ENCODE measurements around the gene PDE4A.
"Not testable (repeated sequence)": the region's sequence is repeated elsewhere in the genome, so short reads cannot be mapped to it uniquely, and the experiment has no call there.

Gene PDE4A

DNA sequence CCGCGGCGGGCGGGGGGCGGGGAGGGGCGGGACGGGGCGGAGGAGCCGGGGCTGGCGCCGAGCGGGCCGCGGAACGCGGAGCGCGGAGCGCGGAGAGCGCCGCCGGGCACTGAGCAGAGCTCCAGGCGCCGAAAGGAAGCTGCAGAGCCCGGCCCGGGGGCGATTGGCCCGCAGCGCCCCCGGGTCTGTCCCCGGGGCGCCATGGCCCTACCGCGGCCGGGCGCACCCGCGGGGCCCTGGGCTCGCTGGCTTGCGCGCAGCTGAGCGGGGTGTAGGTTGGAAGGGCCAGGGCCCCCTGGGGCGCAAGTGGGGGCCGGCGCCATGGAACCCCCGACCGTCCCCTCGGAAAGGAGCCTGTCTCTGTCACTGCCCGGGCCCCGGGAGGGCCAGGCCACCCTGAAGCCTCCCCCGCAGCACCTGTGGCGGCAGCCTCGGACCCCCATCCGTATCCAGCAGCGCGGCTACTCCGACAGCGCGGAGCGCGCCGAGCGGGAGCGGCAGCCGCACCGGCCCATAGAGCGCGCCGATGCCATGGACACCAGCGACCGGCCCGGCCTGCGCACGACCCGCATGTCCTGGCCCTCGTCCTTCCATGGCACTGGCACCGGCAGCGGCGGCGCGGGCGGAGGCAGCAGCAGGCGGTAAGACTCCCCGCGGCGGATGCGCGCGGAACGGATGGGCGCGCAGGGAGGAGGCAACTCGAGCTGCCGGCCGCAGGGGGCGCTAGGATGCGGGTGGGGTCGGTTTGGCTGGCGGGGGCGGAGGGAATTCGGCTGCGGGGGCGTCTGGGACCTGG, at the start of gene PDE4A:
Gene PDE4A, plus strand, starts transcription at position 95 of the 796 bp plus-strand sequence. Its CDS starts 227 bp downstream, at position 322.
- peak; percentile 59 to 72 for DNase-seq

DNA sequence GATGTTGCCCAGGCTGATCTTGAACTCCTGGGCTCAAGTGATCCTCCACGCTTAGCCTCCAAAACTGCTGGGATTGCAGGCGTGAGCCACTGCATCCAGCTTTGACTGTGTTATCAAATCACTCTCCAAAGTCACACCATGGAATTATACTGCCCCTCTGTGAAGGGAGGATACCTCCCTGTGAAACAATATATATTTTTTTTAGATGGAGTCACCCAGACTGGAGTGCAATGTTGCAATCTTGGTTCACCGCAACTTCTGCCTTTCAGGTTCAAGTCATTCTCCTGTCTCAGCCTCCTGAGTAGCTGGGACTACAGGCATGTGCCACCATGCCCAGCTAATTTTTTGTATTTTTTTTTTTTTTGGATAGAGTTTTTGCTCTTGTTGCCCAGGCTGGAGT, 47.6 kb upstream of the PDE4A start:
- DNase-seq: peak in 1 of 2 donors; percentile 58

DNA sequence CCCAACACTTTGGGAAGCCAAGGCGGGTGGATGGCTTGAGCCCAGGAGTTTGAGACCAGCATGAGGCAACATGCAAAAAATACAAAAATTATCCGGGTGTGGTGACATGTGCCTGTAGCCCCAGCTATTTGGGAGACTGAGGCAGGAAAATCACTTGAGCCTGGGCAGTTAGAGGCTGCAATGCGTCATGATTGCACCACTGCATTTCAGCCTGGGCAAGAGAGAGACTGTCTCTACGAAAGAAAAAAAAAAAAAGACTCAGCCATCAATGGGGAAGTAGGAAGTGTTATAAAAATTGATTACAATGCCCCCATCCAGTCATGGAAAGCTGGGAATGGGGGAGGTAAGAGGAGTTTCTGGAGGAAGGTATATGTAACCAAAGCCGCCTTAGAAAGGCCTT, 45.4 kb upstream of the PDE4A start:
- no peak for DNase-seq

DNA sequence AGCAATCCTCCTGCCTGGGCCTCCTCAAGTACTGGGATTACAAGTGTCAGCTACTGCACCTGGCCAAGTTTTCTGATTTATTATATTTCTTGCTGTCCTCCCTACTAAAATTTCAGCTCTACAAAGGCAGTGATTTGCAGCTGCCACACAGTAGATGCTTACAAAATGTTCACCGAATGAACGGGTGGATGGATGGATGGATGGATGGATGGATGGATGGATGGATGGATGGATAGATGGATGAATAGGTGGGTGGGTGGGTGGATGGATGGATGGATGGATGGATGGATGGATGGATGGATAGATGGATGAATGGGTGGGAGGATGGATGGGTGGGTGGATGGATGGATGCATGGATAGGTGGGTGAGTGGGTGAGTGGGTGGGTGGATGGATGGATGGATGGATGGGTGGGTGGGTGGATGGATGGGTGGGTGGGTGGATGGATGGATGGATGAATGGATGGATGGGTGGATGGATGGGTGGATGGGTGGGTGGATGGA, 43.1 kb upstream of the PDE4A start:
- DNase-seq: not testable (repeated sequence)

DNA sequence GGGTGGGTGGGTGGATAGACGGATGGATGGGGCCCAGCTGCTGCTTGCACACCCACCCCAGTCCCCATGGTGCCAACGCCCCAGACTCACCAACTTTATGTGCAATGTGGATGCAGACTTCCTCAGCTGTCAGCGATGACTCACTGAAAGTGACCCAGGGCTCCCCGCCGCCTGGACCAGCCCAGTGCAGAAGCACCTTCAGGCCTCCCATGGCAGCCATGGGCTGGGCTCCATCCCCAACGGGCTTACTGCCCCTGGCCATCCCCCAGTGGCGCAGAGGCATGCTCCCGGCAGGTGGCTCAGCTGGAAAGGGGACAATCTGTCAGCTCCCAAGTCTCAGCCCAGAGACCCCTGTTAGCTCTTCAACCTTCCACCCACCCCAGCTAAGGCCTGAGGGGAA, 42.2 kb upstream of the PDE4A start:
- no peak for DNase-seq

DNA sequence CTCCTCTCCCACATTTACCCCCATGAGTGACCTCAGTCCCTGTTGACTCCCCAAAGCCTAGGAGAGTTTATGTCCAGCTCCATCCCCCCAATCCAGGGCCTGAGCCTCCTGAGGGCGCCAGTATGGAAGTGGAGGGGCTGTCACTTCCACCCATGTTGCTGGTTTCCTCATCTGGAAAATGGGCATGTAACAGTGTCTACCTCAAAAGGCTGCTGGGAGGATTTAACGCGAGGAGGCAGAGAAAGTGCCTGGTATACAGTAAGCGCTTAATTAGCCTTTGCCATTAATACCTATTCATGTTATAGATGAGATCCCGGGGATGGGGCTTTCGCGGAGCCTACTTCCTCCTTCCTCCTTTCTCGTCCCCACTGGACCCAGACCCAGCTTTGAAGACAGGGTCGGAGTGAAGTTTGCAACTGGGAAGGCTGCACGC, 40.4 kb upstream of the PDE4A start:
- no peak for DNase-seq

DNA sequence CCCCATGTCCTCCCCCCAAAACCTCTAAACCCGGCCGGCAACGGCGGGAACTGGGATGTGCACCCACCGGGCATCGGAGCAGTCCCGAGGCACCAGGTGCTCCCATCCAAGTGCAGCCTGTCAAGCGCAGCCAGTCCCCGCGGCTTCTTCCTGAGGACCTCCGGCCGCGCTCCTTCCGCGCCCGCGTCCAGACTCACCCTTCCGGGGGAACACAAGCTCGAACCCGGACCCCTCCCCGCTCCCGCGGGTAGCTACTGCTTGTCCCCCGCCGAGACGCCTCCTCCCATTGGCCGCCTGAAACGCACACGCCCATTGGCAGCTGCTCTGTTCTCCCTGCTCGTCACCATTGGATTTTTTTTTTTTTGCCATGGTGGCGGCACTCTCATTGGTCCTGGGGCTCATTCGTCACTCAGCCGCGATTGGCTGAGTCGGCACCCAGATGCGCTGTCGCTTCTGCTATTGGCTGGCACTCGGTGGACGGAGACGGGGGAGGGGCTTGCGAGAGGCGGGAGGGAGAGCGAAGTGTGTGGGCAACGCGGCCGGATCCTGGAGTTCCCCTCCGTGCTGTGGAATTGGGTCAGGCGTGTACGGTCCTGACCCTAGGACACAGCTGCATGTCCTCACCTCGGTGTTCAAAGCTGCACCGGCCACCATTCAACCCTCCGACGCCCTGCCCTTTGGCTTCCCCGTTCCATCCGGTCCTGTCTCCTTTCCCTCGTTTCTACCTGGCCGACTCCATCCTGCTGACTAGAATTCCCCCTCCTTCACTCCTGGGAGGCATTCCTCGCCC, 39.8 kb upstream of the PDE4A start, which contains the start of gene TYK2:
Gene TYK2, minus strand, starts transcription at position 260 of the 790 bp plus-strand sequence. CDS start 2,166 bp downstream, outside the sequence.
- peak; percentile 98 for DNase-seq

DNA sequence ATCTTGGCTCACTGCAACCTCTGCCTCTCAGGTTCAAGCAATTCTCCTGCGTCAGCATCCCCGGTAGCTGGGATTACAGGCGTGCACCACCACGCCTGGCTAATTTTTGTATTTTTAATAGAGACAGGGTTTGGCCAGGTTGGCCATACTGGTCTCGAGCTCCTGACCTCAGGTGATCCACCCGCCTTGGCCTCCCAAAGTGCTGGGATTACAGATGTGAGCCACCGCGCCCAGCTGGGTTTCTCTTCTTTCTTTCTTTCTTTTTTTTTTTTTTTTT, 37.2 kb upstream of the PDE4A start:
- not testable (repeated sequence) for DNase-seq

DNA sequence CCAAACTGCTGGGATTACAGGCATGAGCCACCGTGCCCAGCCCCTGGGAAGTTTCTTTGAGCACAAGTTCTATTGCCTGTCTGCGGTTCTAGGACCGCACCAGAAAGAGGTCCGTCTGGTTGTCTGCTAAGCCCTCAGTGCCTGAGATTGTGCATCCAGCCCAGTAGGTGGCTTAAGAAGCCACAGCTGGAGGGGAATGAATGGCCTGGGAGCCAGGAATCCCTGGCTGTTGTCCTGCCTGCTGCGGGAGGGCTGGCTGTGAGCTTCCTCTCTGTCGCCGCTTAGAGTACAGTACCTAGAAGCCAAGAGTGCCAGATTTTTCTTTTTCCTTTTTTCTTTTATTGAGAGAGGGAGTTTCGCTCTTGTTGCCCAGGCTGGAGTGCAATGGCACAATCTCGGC, 35.8 kb upstream of the PDE4A start:
- DNase-seq: no peak

DNA sequence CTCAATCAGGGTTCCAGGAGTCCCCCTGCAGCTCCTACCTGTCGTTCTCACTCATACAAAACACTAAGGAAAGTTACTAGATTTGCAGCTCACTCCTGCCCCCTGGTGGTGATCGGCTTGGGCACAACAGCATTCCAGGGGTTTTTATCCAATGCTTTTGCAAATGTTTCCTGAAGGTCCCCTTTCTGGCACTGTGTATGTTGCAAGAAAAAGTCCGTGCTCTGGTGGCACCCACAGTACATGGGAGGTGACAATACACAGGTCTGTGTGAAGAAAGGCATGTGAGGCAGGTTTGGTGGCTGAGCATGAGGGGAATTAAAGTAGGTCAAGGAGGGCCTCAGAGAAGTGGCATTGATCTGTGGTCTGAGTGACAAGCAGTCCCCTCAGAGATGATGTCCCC, 31.4 kb upstream of the PDE4A start:
- peak; percentile 77 to 82 for DNase-seq

DNA sequence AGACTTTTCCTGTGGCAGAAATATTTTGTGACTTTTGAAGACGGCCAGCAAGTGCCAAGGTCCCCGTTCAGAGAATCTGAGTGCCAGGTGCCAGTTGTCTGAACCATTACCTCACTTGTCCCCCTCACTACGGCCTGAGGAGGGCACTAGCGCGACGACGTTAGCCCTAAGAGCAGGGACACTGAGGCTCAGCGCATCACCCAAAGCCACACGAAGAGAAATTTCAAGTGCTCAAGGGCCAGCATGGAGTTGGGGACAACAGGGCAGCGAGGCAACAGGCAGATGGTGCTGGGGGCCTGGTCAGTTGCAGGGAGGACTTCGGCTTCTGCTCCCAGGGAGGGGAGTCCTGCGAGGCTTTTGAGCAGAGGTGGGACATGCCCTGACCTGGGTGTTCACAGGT, 30.5 kb upstream of the PDE4A start:
- DNase-seq: no peak

DNA sequence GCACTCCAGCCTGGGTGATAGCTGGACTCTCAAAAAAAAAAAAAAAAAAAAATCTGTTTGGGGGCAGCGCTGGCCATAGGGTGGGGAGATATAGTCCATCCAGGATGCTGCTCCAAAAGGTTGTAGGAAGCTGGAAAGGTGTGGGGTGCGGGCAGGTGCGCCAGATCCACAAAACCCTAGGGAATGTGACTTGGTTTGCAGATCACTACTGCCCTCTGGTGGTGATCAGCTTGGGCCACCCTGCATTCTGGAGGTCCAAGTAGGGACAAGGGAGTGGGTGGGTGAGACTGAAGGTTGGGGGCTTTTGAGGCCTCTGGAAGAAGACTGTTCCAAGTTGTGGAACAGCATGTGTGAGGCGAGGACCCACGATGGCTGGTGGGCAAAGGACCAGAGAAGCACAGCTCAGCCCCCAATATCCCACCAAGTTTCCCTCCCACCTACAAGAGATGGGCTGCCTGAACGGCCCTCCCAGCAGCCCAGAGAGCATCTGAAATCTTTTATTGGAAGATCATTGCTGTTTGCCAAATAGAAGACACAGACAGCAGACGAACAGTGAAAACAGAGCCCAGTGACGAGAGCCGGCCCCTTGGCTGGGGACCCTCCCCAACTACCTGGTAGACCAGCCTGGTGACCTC, 29.6 kb upstream of the PDE4A start:
- DNase-seq: peak; percentile 65 to 72

DNA sequence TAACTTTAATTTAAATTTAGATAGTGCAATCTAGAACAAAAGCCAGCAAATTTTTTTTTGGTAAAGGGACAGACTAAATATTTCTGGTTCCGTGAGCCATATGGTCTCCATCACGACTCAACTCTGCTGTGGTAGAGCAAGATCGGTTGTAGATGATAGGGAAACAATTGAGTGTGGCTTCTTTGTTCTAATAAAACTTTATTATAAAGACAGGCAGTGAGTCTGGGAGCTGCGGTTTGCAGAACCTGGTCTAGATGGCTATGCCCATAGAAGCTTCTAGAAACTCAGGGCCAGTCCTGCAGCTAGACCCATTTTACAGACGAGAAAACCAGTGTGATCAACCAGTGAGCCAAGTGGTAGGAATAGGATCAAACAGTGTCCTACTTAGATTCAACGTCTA, 28.2 kb upstream of the PDE4A start:
- DNase-seq: no peak

DNA sequence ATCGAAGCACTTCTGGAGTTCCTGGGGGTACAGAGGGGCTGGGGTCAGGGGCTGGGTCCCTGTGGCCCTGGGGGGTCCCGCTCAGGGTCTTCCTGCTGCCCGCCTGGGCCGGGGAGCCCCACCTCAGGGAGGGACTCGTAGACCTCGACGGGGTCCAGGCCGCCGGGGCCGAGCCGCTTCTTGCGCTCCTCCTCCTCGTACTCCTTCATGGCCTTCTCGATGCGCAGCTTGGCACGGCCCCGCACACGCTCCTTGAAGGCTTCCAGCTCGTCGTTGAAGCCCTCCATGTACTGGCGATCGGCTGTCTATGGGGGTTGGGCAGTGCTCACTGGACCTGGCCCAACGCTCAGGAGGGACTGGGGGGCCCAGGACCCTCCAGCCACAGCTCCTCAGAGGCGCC, 27.2 kb upstream of the PDE4A start:
- no peak for DNase-seq

DNA sequence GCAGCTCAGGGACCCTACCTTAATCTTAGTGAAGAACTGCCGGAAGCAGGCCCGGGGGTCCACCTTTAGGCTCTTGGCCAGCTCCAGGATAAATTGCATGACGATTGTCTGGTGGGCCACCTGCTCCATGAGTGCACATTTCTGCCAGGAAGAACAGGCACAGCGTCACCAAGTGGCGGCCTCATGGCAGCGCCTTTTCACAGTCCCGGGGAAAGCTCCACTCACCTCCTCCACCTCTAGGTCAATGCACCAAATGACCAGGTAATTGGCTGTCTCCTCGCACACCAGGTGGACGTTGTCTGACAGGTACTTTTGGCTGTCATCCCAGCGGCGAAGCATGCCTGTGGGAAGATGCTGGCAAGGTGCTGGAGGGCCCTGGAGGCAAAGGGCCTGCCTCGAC, 25.3 kb upstream of the PDE4A start:
- DNase-seq: no peak

DNA sequence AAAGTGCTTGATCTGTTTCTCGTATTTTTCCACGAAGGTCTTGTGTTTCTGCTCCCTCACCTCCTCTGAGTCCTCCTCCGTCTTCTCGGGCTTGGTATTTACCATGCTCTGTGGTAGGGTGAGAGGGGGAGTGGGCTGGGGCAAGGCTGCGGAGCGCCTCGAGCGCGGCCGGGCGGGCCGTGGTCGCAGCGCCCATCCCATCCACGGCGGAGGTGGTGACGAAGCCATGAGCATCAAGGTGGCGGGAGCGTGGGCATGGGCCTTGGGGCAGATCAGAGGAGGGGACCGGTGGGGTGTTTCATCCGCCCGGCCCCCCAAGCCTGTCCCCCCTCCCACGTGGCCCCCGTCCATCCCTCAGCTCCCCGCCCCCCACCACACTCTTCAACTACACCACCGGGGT, 24.9 kb upstream of the PDE4A start:
- DNase-seq: no peak

DNA sequence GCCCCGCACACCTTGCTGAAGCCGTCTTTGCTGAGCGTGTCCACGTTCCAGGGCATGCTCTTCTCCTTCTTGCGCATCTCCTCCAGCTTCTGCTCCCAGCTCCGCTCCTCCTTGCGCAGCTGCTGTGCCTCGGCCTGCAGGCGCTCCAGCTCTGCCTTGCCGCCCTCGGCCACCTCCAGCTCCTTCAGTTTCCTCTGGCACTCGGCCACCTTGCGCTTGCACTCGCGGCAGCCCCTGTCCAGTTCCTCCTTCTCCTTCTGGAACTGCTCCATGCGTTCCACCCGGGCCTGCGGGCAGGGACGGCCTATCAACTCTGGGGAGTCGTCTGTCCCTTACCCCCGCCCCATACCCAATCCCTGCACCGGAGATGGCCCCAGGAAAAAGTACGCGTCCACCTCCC, 24.4 kb upstream of the PDE4A start:
- DNase-seq: no peak

DNA sequence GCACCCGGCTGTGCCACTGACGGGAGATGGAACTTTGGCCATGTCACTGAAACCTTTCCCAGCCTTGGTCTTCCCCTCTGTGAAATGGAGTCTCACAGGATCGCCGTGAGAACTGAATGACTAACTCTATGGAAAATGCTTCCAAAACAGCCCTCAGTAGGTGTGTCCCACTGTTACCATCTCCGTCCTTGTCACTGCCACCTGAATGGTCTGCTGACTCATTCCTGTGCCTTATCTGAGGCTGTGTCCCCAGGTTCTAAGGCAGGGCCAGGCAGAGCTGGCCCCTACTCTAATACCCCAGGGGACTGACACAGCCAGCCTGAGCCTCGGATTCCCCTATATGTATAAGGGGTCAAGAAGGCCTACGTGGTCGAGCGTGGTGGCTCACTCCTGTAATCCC, 21.5 kb upstream of the PDE4A start:
- DNase-seq: no peak

DNA sequence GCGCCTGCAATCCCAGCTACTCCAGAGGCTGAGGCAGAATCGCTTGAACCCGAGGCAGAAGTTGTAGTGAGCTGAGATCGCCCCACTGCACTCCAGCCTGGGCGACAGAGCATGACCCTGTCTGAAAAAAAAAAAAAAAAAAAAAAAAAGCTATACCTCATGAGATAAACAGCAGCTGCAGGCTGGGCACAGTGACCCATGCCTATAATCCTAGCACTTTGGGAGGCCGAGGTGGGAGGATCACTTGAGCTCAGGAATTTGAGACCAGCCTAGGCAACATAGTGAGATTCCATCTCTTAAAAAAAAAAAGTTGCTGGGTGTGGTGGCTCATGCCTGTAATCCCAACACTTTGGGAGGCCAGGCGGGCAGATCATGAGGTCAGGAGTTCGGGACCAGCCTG, 21.0 kb upstream of the PDE4A start:
- DNase-seq: not testable (repeated sequence)

DNA sequence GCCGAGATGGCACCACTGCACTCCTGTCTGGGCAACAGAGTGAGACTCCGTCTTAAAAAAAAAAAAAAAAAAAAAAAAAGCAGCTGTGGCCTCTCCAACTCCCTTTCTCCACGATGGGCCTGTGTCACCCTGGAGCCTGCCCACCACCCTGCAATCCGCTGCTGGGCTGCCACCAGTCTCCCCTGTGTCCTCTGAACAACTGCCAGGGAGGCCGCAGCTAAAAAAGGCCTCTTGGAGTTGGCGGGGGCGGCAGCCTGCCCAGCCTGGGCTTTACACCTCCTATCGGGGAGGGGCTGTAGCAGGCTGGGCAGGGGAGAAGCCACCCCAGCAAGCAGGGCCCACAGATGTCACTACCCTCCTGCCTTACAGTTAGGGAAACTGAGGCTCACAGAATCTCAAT, 20.5 kb upstream of the PDE4A start:
- no peak for DNase-seq

DNA sequence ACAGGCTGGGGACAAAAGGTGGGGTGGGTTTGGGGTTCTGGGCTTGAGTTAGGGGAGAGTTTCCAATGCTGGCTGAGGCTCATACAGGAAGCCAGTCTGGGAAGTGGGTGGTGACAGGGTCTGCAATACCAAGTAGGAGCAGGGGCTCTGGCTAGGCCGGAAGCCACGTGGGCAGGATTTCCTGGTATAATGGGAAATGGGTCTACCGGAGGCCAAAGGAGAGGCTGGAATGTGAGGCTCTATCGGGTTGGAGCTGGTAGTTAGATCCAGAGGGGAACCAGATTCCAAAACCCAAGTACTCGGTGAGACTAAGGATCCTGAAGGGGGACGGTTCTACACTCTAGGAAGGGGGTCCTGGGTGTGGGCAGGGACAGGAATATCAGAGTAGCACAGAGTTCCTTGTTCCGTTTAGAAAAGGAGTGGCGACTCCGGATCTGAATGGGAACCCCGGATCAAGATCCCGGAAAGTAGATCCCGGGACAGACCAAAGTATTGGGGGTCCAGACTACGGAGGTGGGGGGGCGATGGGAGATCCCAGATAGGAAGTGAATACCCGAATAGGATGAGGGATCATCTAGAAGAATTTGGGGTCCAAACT, 17.8 kb upstream of the PDE4A start:
- DNase-seq: no peak

DNA sequence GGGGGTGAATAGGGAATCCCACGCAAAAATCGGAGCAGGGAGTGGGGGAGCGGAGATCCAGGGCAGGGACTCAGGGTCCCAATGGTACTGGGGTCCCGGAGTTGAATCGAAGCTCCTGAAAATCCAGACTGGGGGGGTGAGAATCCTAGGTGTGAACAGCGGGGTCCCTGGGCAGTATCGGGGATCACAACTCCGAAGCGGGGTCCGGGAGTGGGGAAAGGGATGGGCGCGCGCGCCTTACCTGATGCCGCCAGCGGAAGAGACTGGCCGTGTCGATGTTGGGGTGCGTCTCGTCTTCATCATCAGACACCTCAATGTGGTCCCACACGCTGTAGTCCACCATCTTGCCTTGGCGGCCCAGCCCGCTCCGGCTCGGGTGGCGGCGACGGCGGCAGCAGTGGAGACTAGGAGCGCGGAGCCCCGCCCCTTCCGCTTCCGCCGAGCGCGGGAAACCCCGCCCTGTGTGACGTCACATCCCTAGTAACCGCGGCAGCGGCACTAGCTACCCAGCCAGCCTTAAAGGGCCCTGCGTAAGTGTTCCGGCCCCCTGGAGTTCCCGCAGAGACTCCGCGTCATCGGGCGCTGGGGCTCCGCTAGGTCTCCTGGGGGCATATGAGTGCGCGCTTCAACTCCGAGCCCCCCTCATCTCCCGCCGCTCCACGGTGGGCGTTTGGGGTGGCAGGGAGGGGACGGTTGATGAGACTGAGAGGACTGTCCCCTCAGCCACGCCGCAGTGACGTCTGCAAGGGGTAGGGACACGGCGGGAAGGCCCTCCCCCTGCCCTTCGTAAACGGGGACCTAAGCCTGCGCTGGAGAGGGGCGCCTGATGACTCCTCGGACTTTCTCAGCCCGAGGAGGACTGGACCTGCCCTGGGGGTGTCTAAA, 17.0 kb upstream of the PDE4A start, which contains the start of gene CDC37:
Gene CDC37, minus strand, starts transcription at position 406 of the 885 bp plus-strand sequence. Its CDS starts 63 bp downstream, at position 343.
- DNase-seq: peak; percentile 98

All from CD4-positive, alpha-beta T cell treated with Interleukin-1 beta for 1 hour (primary cell).